ENCODE data around the gene DCLK1.

GRCh38 chr13:35850569-35850968 lies 280.6 kb downstream of the DCLK1 start:
- TF ChIP-seq, protein P1, sequence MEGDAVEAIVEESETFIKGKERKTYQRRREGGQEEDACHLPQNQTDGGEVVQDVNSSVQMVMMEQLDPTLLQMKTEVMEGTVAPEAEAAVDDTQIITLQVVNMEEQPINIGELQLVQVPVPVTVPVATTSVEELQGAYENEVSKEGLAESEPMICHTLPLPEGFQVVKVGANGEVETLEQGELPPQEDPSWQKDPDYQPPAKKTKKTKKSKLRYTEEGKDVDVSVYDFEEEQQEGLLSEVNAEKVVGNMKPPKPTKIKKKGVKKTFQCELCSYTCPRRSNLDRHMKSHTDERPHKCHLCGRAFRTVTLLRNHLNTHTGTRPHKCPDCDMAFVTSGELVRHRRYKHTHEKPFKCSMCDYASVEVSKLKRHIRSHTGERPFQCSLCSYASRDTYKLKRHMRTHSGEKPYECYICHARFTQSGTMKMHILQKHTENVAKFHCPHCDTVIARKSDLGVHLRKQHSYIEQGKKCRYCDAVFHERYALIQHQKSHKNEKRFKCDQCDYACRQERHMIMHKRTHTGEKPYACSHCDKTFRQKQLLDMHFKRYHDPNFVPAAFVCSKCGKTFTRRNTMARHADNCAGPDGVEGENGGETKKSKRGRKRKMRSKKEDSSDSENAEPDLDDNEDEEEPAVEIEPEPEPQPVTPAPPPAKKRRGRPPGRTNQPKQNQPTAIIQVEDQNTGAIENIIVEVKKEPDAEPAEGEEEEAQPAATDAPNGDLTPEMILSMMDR (IDR thresholded peaks at IDR 0.05), result no peak
- TF ChIP-seq POLR2A (IDR thresholded peaks at IDR 0.05), result no peak

Data from uterus (tissue), 2 donors.